Activated T-cell treated with anti-CD3 and anti-CD28 coated beads for 4 hours (primary cell): Measurements from ENCODE around the gene SPSB1.

ENCODE experiments used
- DNase-seq: peaks from one replicate; pipeline ENCODE4 v3.0.0-alpha.2; 2020

SPSB1 gene

GRCh38 chr1:9397997-9398526 is 105.4 kb downstream of the SPSB1 start:
- DNase-seq, result no peak

- DNase-seq, result no peak
Measured at GRCh38 chr1:9399510-9400424, 107.1 kb downstream of the SPSB1 start.

- peak; percentile 3 for DNase-seq
Measured at GRCh38 chr1:9400425-9401079, 107.9 kb downstream of the SPSB1 start.

- no peak for DNase-seq
Measured at GRCh38 chr1:9401080-9401453, 108.4 kb downstream of the SPSB1 start.

- no peak for DNase-seq
Measured at GRCh38 chr1:9402256-9402616, 109.5 kb downstream of the SPSB1 start.

- DNase-seq, result no peak
Measured at GRCh38 chr1:9402717-9403225, 110.1 kb downstream of the SPSB1 start.

GRCh38 chr1:9404117-9404914 is 111.6 kb downstream of the SPSB1 start:
- no peak for DNase-seq

GRCh38 chr1:9406111-9406510 is 113.4 kb downstream of the SPSB1 start:
- no peak for DNase-seq

GRCh38 chr1:9410737-9411297 is 118.1 kb downstream of the SPSB1 start:
- DNase-seq, result no peak

GRCh38 chr1:9413071-9413876 is 120.6 kb downstream of the SPSB1 start:
- peak; percentile 24 for DNase-seq

- no peak for DNase-seq
Measured at GRCh38 chr1:9413877-9414213, 121.2 kb downstream of the SPSB1 start.

GRCh38 chr1:9416506-9416905 is 123.8 kb downstream of the SPSB1 start:
- DNase-seq, result no peak

- no peak for DNase-seq
Measured at GRCh38 chr1:9416918-9417500, 124.3 kb downstream of the SPSB1 start.

- DNase-seq, result no peak
Measured at GRCh38 chr1:9417695-9418094, 125.0 kb downstream of the SPSB1 start.

- DNase-seq, result no peak
Measured at GRCh38 chr1:9418851-9419250, 126.2 kb downstream of the SPSB1 start.
